ENCODE data around the gene LRRC8B.
"Not testable (repeated sequence)": the region's sequence is repeated elsewhere in the genome, so short reads cannot be mapped to it uniquely, and the experiment has no call there.

The LRRC8B gene

GRCh38 chr1:89524369-89525168 lies at the start of gene LRRC8B:
TSS of gene LRRC8B (plus strand) at chr1:89524829. CDS start at chr1:89582651, 57,822 bp downstream.
- peak; percentile 78 for DNase-seq

- no peak for DNase-seq
Observed at GRCh38 chr1:89475269-89475668, 49.4 kb upstream of the LRRC8B start.

GRCh38 chr1:89476072-89476471 lies 48.6 kb upstream of the LRRC8B start:
- no peak for DNase-seq

GRCh38 chr1:89483010-89483756 lies 41.4 kb upstream of the LRRC8B start:
- peak; percentile 69 for DNase-seq

DNA sequence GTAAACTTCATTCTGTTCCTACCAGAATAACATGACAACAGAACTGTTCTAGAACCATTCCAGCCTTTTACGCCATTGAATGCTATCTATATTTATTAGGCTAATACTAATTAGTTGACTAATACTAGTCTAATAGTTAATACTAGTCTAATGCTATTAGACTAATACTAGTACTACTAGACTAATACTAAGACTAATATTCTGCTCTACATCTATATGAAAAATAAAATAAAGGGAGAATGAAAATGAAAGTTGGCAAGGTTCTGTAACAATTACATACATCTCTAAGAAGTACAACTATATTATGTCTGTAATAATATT lies 40.9 kb upstream of the LRRC8B start:
- no peak for DNase-seq

- DNase-seq: no peak
Observed at GRCh38 chr1:89484092-89485038, 40.3 kb upstream of the LRRC8B start.

- DNase-seq: no peak
Observed at GRCh38 chr1:89487972-89488371, 36.7 kb upstream of the LRRC8B start.

- no peak for DNase-seq
Observed at GRCh38 chr1:89489047-89489729, 35.4 kb upstream of the LRRC8B start.

DNA sequence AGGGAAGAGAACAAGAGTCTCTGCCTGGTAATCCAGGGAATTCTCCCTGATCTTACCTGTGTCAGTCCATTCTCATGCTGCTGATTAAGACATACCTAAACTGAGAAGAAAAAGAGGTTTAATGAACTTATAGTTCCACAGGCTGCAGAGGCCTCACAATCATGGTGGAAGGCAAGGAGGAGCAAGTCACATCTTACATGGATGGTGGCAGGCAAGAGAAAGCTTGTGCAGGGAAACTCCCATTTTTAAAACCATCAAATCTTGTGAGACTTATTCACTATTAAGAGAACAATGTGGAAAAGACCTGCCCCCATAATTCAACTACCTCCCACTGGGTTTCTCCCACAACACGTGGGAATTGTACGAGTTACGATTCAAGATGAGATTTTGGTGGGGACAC lies 34.2 kb upstream of the LRRC8B start:
- DNase-seq: no peak

- no peak for DNase-seq
Observed at GRCh38 chr1:89499320-89499719, 25.3 kb upstream of the LRRC8B start.

- DNase-seq: no peak
Observed at GRCh38 chr1:89502042-89502441, 22.6 kb upstream of the LRRC8B start.

GRCh38 chr1:89502895-89503294 lies 21.7 kb upstream of the LRRC8B start:
- no peak for DNase-seq

GRCh38 chr1:89503690-89504089 lies 20.9 kb upstream of the LRRC8B start:
- DNase-seq: no peak

GRCh38 chr1:89510061-89510460 lies 14.6 kb upstream of the LRRC8B start:
- DNase-seq: not testable (repeated sequence)

DNA sequence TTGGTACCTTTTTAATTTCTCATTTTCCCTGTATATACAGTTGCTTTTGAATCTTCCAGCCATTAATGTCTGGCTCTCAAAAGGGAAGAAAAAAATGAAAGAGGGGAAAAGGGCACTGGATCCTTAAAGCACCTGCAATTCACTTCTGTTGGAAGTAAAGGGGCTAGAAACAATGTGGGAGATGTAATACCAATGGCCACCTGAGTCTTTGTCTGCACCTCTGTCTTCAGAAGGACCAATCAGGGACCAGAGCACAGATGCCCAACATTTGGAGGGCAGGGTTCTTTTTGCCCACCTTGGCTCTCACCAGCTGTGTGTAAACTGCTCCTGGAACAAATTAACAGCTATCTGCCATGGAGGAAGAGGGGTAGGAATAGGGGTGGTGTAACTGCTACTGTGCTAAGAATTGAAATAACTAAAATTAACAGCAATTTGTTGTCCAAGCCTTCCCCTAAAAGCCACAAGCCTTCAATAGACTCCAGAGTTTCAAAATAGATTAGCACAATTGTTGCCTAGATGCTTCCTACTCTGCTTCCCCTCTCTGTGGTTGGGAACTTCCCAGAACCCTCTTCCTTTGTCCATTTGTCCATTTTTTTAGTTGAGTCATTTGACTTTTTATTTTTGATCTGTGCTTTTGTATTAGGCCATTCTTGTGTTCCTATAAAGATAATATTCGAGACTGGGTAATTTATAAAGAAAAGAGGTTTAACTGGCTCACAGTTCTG lies 11.5 kb upstream of the LRRC8B start:
- DNase-seq: no peak

- DNase-seq: no peak
Observed at GRCh38 chr1:89516055-89516454, 8.6 kb upstream of the LRRC8B start.

DNA sequence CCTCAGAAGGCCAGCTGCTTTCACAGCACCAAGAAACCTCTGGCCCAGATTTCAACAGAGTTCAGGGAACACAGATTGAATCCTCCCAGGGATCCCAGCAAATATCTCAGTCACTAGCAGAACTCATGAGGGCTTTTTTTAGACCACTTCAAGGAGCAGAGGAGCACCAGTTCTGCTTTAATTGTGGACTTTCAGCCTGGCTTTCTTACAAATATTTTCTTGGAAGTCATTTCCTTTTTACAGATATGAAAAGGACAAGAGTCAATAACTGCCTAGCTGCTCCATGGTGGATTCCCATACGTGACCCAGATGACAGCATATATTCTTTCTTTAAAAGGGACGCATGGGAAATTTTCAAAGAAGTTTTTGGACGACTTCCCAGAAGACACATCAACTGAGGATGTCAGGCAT lies 6.4 kb upstream of the LRRC8B start:
- no peak for DNase-seq

- no peak for DNase-seq
Observed at GRCh38 chr1:89519779-89520358, 4.8 kb upstream of the LRRC8B start.

- not testable (repeated sequence) for DNase-seq
Observed at GRCh38 chr1:89521977-89522376, 2.7 kb upstream of the LRRC8B start.

DNA sequence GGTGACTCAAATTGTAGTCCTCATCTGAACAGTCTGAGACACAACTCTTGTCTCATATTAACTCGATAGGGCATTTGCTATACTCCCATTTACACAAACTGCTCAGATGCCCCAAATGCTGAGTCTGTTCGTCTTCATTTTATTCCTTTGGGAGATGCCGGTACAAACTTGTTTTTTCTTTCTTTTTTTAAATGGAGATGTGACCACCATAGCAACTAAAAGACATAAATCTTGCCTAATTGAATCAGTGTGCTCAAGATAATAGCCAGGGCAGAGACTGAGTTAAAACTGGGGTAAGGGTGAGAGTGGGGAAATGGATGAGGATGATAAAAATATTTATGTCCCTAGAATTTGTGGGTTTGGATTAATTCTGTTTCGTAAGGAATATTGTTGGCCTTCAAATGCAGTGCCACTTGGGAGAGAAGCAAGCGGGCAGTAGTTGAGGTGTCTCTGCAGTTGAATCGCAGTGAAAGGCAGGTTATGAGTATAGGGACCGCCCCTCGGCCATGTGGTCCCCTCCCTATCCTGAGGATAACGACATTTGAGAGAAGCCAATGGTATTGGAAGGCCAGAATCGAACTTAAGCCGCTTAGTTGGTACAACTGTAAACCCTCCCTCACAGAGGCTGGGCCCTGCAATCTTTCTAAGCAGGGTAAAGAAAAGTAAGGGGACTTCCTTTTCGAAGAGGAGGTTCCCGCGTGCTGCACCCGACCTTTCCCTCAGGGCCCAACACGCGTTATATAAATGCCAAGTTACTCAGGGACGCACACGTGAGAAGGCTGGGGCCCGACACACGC lies 859 bp upstream of the LRRC8B start:
- DNase-seq: peak; percentile 74

Measured in NCI-H2171 treated with DMSO at 0.1 percent for 48 hours (cell line).